GM19438 (cell line): Measurements from ENCODE around the gene MAPK14.
"Not testable (repeated sequence)": the region's sequence is repeated elsewhere in the genome, so short reads cannot be mapped to it uniquely, and the experiment has no call there.

Experiments
- ATAC-seq: cut with Tn5 transposase; IDR thresholded peaks from one replicate; pipeline ENCODE4 v1.9.1; 2021; ENCODE audit warnings: low read depth; ENCODE audit not compliant: unreplicated experiment

MAPK14 gene

GRCh38 chr6:36027501-36028087 lies at the start of gene MAPK14:
TSS of gene MAPK14 (plus strand) at chr6:36027808. CDS start at chr6:36028158, 350 bp downstream.
- peak; percentile 69 for ATAC-seq

GRCh38 chr6:35980126-35980525 lies 47.5 kb upstream of the MAPK14 start:
- ATAC-seq: not testable (repeated sequence)

- no peak for ATAC-seq
Observed at GRCh38 chr6:35980991-35981645, 46.5 kb upstream of the MAPK14 start.

- no peak for ATAC-seq
Observed at GRCh38 chr6:35984701-35985100, 42.9 kb upstream of the MAPK14 start.

- ATAC-seq: not testable (repeated sequence)
Observed at GRCh38 chr6:35988047-35988446, 39.6 kb upstream of the MAPK14 start.

- ATAC-seq: no peak
Observed at GRCh38 chr6:35993150-35993549, 34.5 kb upstream of the MAPK14 start.

GRCh38 chr6:36000451-36000850 lies 27.2 kb upstream of the MAPK14 start:
- no peak for ATAC-seq

GRCh38 chr6:36015666-36016065 lies 11.9 kb upstream of the MAPK14 start:
- ATAC-seq: no peak

GRCh38 chr6:36018339-36018738 lies 9.3 kb upstream of the MAPK14 start:
- no peak for ATAC-seq

GRCh38 chr6:36019167-36019566 lies 8.4 kb upstream of the MAPK14 start:
- no peak for ATAC-seq

GRCh38 chr6:36020154-36020553 lies 7.5 kb upstream of the MAPK14 start:
- ATAC-seq: no peak

GRCh38 chr6:36023996-36024795 lies 3.4 kb upstream of the MAPK14 start, which contains the start of gene SLC26A8:
TSS of gene SLC26A8 (minus strand) at chr6:36024641. CDS start at chr6:36019707, 4,934 bp downstream.
- ATAC-seq: no peak

- no peak for ATAC-seq
Observed at GRCh38 chr6:36025260-36025931, 2.2 kb upstream of the MAPK14 start.

- ATAC-seq: no peak
Observed at GRCh38 chr6:36025932-36026327, 1.7 kb upstream of the MAPK14 start.

GRCh38 chr6:36028088-36028876 lies 674 bp downstream of the MAPK14 start:
- peak; percentile 23 for ATAC-seq

GRCh38 chr6:36028877-36029324 lies 1.3 kb downstream of the MAPK14 start:
- no peak for ATAC-seq

GRCh38 chr6:36029464-36029863 lies 1.9 kb downstream of the MAPK14 start:
- ATAC-seq: no peak

- no peak for ATAC-seq
Observed at GRCh38 chr6:36032261-36032660, 4.7 kb downstream of the MAPK14 start.

- not testable (repeated sequence) for ATAC-seq
Observed at GRCh38 chr6:36033144-36033543, 5.5 kb downstream of the MAPK14 start.

GRCh38 chr6:36033935-36034334 lies 6.3 kb downstream of the MAPK14 start:
- no peak for ATAC-seq
